ENCODE measurements around the gene UBXN4. TPM values are rescaled to one million over a fixed set of nuclear protein-coding genes. Genes with fewer than 3 reads are reported as not detected.

Gene UBXN4
- total RNA-seq, 3 donors from 2014 or later (not counting 1 experiment from before 2014, with no cell fraction given): 129 to 153 (median 150) TPM

DNA sequence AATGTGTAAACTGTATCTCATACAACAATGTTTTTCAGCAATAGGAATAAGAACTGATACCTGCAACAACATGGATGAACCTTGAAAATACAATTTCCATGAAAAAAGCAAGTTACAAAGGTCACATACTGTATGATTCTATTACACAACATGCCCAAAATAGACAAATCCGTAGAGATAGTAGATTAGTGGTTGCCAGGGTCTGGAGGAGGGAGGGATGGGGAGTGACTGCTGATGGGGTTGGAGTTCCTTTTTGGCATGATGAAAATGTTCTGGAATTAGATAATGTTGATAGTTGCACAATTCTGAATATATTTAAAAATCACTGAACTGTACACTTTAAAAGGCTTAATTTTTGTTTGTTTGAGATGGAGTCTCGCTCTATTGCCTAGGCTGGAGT, 33.8 kb downstream of the UBXN4 start:
- Histone ChIP-seq H3K9me3 (ENCODE audit: control insufficient read depth, insufficient read depth, low read length) (no peaks in the 10 kb centered on the region), H3K4me1 (ENCODE audit: control insufficient read depth, insufficient read depth, low read length) (no peaks in the 10 kb centered on the region), H3K27me3 (ENCODE audit: control insufficient read depth, insufficient read depth, low read length) (no peaks in the 10 kb centered on the region), H3K27ac (ENCODE audit: low read length) (no peak overlapping the region), H3K36me3 (ENCODE audit: control insufficient read depth, insufficient read depth, low read length) (peaks cover 84% of the 10 kb centered on the region), H3K4me3 (ENCODE audit: low read length) (no peak overlapping the region)
- DNase-seq (no peak), ATAC-seq (no peak)
- Mint-ChIP-seq H3K27me3 (ENCODE audit: low read depth in 2 of 2) (no peaks in the 10 kb centered on the region), H3K4me3 (no peak overlapping the region), H3K4me1 (peaks cover 0 to 2% of the 10 kb centered on the region in 2 donors), H3K36me3 (peaks cover 14% of the 10 kb centered on the region), H3K27ac (no peak overlapping the region), H3K9me3 (no peaks in the 10 kb centered on the region)
- 94% methylated on average over 1 of the region's 2 CpGs for WGBS (ENCODE audit: insufficient coverage)
- TF ChIP-seq, protein P1, sequence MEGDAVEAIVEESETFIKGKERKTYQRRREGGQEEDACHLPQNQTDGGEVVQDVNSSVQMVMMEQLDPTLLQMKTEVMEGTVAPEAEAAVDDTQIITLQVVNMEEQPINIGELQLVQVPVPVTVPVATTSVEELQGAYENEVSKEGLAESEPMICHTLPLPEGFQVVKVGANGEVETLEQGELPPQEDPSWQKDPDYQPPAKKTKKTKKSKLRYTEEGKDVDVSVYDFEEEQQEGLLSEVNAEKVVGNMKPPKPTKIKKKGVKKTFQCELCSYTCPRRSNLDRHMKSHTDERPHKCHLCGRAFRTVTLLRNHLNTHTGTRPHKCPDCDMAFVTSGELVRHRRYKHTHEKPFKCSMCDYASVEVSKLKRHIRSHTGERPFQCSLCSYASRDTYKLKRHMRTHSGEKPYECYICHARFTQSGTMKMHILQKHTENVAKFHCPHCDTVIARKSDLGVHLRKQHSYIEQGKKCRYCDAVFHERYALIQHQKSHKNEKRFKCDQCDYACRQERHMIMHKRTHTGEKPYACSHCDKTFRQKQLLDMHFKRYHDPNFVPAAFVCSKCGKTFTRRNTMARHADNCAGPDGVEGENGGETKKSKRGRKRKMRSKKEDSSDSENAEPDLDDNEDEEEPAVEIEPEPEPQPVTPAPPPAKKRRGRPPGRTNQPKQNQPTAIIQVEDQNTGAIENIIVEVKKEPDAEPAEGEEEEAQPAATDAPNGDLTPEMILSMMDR (IDR thresholded peaks at IDR 0.05): no peak
- intact Hi-C loops (cut with micrococcal nuclease): no loop called here

DNA sequence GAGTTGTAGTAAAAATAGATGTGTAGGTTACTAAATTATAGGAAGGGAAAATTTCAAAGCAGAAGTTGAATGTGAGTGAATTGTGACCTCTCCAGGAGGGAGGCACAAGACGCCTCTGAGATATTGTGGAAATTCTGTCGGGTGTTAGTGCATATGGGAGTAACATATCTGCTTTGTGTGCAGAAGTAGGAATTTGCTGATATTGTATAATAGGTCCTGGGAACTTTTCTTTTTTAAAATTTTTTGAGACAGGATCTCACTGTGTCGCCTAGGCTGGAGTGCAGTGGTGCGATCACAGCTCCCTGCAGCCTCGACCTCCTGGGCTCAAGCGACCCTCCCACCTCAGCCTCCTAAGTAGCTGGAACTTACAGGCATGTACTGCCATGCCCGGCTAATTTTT, 34.7 kb downstream of the UBXN4 start:
- ATAC-seq (no peak), DNase-seq (no peak)
- H3K4me1 ChIP-seq (ENCODE audit: control insufficient read depth, insufficient read depth, low read length): no peaks in the 10 kb centered on the region
- TF ChIP-seq, protein P1 (IDR thresholded peaks at IDR 0.05): no peak
- peaks cover 85% of the 10 kb centered on the region for H3K36me3 ChIP-seq (ENCODE audit: control insufficient read depth, insufficient read depth, low read length)
- H3K9me3 ChIP-seq (ENCODE audit: control insufficient read depth, insufficient read depth, low read length): no peaks in the 10 kb centered on the region
- H3K36me3 Mint-ChIP-seq: peaks cover 15% of the 10 kb centered on the region
- H3K4me1 Mint-ChIP-seq: no peaks in the 10 kb centered on the region
- no peaks in the 10 kb centered on the region for H3K9me3 Mint-ChIP-seq
- H3K4me3 ChIP-seq (ENCODE audit: low read length): no peak overlapping the region
- no peak overlapping the region for H3K27ac ChIP-seq (ENCODE audit: low read length)
- 96% methylated on average over 7 of the region's 7 CpGs for WGBS (ENCODE audit: insufficient coverage)
- no peak overlapping the region for H3K27ac Mint-ChIP-seq
- H3K27me3 ChIP-seq (ENCODE audit: control insufficient read depth, insufficient read depth, low read length): no peaks in the 10 kb centered on the region
- H3K4me3 Mint-ChIP-seq: no peak overlapping the region
- H3K27me3 Mint-ChIP-seq (ENCODE audit: low read depth in 2 of 2): no peaks in the 10 kb centered on the region
- intact Hi-C loops (cut with micrococcal nuclease): no loop called here

DNA sequence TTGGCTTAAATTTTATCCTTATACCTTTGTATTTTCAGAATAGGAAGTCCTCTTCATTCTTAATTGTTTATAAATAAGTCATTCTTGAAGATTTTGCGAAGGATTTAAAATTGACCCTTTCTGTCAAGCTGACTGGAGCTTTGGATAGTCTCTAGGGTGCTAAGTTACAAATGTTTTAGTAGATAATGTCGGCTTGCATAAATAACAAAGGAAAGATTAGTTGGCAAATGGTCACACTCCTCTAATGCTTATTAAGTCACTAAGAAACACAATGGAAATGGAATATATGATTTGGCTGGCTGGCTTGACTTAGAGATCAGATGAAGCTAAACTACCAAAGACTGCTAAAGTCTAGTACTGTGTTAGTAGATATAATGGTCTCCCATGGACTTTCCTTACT, 40.6 kb downstream of the UBXN4 start:
- Histone ChIP-seq H3K36me3 (ENCODE audit: control insufficient read depth, insufficient read depth, low read length) (peaks cover 73% of the 10 kb centered on the region), H3K4me3 (ENCODE audit: low read length) (no peak overlapping the region), H3K4me1 (ENCODE audit: control insufficient read depth, insufficient read depth, low read length) (no peaks in the 10 kb centered on the region), H3K9me3 (ENCODE audit: control insufficient read depth, insufficient read depth, low read length) (no peaks in the 10 kb centered on the region), H3K27me3 (ENCODE audit: control insufficient read depth, insufficient read depth, low read length) (no peaks in the 10 kb centered on the region), H3K27ac (ENCODE audit: low read length) (no peak overlapping the region)
- no peak for ATAC-seq
- Mint-ChIP-seq H3K4me3 (no peak overlapping the region), H3K27me3 (ENCODE audit: low read depth in 2 of 2) (no peaks in the 10 kb centered on the region), H3K9me3 (no peaks in the 10 kb centered on the region), H3K27ac (no peak overlapping the region), H3K4me1 (no peaks in the 10 kb centered on the region), H3K36me3 (peaks cover 13% of the 10 kb centered on the region)
- DNase-seq: no peak
- TF ChIP-seq, protein P1 (IDR thresholded peaks at IDR 0.05): no peak
- intact Hi-C loops (cut with micrococcal nuclease): no loop called here
- 100% methylated on average over 1 of the region's 2 CpGs for WGBS (ENCODE audit: insufficient coverage)

DNA sequence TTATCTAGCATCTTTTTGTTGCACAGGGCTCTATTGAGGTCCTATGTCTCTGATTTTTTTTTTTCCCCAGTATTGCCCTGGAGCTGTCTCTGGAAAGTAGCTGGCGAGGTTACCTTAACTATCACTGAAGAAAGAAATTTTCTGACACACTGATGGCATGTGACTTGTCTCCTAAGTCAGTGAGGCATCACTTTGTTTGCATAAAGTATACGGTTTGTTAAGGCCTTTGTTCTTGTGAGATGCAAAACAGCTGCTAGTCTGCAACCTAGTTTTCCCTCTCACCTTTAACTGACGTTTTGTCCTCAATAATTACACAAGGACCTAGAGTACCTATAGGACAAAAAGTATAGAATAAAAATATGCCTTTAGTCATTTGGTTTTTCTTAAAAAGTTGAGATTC, 41.8 kb downstream of the UBXN4 start:
- H3K27ac Mint-ChIP-seq: peak overlapping the region; percentile 32 to 52
- peaks cover 13% of the 10 kb centered on the region for H3K36me3 Mint-ChIP-seq

More for the DNA sequence above, 41.8 kb downstream of the UBXN4 start:
- TF ChIP-seq, protein P1 (IDR thresholded peaks at IDR 0.05): no peak
- Mint-ChIP-seq H3K4me3 (no peak overlapping the region), H3K27me3 (ENCODE audit: low read depth in 2 of 2) (no peaks in the 10 kb centered on the region), H3K4me1 (no peaks in the 10 kb centered on the region), H3K9me3 (no peaks in the 10 kb centered on the region)
- peaks cover 67% of the 10 kb centered on the region for H3K36me3 ChIP-seq (ENCODE audit: control insufficient read depth, insufficient read depth, low read length)
- WGBS (ENCODE audit: insufficient coverage): 94% methylated on average over 2 of the region's 3 CpGs
- no peaks in the 10 kb centered on the region for H3K27me3 ChIP-seq (ENCODE audit: control insufficient read depth, insufficient read depth, low read length)
- DNase-seq (no peak), ATAC-seq (no peak)
- no peak overlapping the region for H3K27ac ChIP-seq (ENCODE audit: low read length)
- H3K4me3 ChIP-seq (ENCODE audit: low read length): no peak overlapping the region
- H3K4me1 ChIP-seq (ENCODE audit: control insufficient read depth, insufficient read depth, low read length): no peaks in the 10 kb centered on the region
- no peaks in the 10 kb centered on the region for H3K9me3 ChIP-seq (ENCODE audit: control insufficient read depth, insufficient read depth, low read length)
- intact Hi-C loops (cut with micrococcal nuclease): no loop called here

Data from natural killer cell (primary cell).